ENCODE results near the gene CEP97.

The CEP97 gene

DNA sequence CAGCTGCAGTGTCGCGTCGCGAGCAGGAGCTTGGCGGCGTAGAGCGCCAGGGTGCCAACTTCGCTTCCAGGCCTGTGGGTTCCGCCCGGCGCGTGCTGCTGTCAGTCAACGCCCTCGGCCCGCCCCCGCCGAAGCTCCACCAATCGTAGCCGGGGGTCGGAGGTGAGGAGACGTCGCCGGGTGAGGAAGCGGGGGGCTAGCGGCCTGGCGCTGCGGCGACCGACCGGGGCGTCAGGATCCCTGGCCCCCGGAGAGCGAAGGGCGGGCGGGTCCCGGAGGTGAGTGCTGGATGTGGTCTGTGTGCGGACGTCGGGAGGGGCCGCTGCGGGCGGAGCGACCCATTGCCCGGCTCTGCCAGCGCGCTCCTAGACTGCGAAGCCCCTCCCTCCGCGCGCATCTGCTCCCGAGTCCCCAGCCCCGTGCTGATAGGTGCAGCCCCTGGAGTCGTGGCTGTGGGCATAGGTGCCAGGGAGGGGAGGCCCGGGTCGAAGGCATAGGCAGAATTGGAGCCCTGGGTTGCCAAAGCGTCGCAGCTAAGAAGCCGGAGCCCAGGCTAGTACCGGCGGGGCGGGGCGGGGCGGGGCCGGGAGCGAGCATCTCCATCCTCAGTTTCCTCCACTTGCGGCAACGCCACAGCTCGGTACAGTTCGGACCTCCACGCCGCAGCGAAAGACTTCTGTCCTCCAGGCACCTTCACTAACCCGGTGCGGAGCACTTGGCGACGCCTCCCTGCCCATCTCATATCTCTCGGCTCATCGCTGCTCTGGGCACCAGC lies 54.8 kb downstream of the CEP97 start, which contains the start of gene NXPE3:
NXPE3 (plus strand) TSS at position 165 of the 775 bp plus-strand sequence. CDS start 6,386 bp downstream, outside the sequence.
- Histone ChIP-seq H3K27me3 (ENCODE audit: insufficient read depth, low read length, poor library complexity) (no peaks in the 10 kb centered on the region), H3K27ac (ENCODE audit: low read length) (peak within 1 kb of the TSS; percentile 90), H3K79me2 (ENCODE audit: insufficient read depth, low read length) (peaks cover 28% of the 10 kb centered on the region), H3K36me3 (ENCODE audit: insufficient read depth, low read length) (peaks cover 15% of the 10 kb centered on the region), H3K4me2 (ENCODE audit: insufficient read depth, low read length) (peak within 1 kb of the TSS; percentile 78), H2AFZ (ENCODE audit: low read depth, low read length) (peak within 1 kb of the TSS; percentile 95), H3K4me3 (ENCODE audit: low read depth in 1 of 2, low read length in 2 of 2) (peak within 1 kb of the TSS; percentile 63 to 66; a peak in 3 of 4 replicates), H4K20me1 (ENCODE audit: insufficient read depth, low read length) (peaks cover 3% of the 10 kb centered on the region; the same call in 1 of the 2 replicates), H3K9ac (ENCODE audit: low read depth, low read length) (peak within 1 kb of the TSS; percentile 65), H3K4me1 (ENCODE audit: insufficient read depth, low read length) (peaks cover 41% of the 10 kb centered on the region), H3K9me3 (ENCODE audit: insufficient read depth, low read length, severe bottlenecking) (no peaks in the 10 kb centered on the region)
- DNase-seq (peak; percentile 95), ATAC-seq (ENCODE audit: insufficient read depth, low read depth) (peak; percentile 92)
- no peak for TF ChIP-seq EZH2 (IDR thresholded peaks at IDR 0.05; ENCODE audit: borderline replicate concordance, low read depth, low read length, severe bottlenecking)
- TF ChIP-seq, protein P1, sequence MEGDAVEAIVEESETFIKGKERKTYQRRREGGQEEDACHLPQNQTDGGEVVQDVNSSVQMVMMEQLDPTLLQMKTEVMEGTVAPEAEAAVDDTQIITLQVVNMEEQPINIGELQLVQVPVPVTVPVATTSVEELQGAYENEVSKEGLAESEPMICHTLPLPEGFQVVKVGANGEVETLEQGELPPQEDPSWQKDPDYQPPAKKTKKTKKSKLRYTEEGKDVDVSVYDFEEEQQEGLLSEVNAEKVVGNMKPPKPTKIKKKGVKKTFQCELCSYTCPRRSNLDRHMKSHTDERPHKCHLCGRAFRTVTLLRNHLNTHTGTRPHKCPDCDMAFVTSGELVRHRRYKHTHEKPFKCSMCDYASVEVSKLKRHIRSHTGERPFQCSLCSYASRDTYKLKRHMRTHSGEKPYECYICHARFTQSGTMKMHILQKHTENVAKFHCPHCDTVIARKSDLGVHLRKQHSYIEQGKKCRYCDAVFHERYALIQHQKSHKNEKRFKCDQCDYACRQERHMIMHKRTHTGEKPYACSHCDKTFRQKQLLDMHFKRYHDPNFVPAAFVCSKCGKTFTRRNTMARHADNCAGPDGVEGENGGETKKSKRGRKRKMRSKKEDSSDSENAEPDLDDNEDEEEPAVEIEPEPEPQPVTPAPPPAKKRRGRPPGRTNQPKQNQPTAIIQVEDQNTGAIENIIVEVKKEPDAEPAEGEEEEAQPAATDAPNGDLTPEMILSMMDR (IDR thresholded peaks at IDR 0.05; ENCODE audit: borderline replicate concordance, extremely low read depth, low read length, poor library complexity, severe bottlenecking) = no peak

DNA sequence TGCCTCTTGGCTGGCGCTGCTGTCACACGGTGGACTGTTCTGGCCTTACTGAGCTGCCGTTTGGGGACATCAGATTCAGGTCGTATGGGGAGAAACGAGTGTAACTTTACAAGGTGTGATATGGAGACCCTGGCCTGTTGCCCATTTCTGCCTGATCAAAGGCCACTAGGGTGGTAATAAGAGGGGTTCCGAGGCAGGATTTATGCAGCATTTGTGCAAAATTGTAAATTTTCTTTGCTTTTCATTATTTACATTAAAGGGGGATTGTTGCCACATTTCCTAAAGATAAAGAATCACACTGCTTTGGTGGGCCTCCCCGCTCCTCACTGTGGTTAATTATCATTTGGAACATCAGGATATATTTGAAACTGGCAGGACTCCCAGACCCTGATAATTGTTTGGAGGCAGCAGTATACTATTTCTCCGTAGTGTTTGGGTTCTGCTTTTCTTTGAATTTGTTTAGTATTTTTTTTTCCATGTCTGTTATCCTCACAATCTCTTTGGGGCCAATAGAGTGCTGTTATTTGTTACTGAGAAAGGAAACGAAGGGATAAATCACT lies 55.5 kb downstream of the CEP97 start:
- Histone ChIP-seq H3K9ac (ENCODE audit: low read depth, low read length) (peak overlapping the region; percentile 65), H3K4me3 (ENCODE audit: low read depth in 1 of 2, low read length in 2 of 2) (peak overlapping the region; percentile 63 to 66; a peak in 3 of 4 replicates), H3K36me3 (ENCODE audit: insufficient read depth, low read length) (peaks cover 21% of the 10 kb centered on the region), H3K27ac (ENCODE audit: low read length) (peak overlapping the region; percentile 48), H2AFZ (ENCODE audit: low read depth, low read length) (peak overlapping the region; percentile 95), H3K79me2 (ENCODE audit: insufficient read depth, low read length) (peaks cover 28% of the 10 kb centered on the region), H3K27me3 (ENCODE audit: insufficient read depth, low read length, poor library complexity) (no peaks in the 10 kb centered on the region), H3K9me3 (ENCODE audit: insufficient read depth, low read length, severe bottlenecking) (no peaks in the 10 kb centered on the region), H4K20me1 (ENCODE audit: insufficient read depth, low read length) (peaks cover 3% of the 10 kb centered on the region; the same call in 1 of the 2 replicates), H3K4me1 (ENCODE audit: insufficient read depth, low read length) (peaks cover 44% of the 10 kb centered on the region), H3K4me2 (ENCODE audit: insufficient read depth, low read length) (peak overlapping the region; percentile 78)
- no peak for ATAC-seq (ENCODE audit: insufficient read depth, low read depth)
- no peak for DNase-seq
- no peak for TF ChIP-seq EZH2 (IDR thresholded peaks at IDR 0.05; ENCODE audit: borderline replicate concordance, low read depth, low read length, severe bottlenecking)
- TF ChIP-seq, protein P1 (IDR thresholded peaks at IDR 0.05; ENCODE audit: borderline replicate concordance, extremely low read depth, low read length, poor library complexity, severe bottlenecking) = no peak

DNA sequence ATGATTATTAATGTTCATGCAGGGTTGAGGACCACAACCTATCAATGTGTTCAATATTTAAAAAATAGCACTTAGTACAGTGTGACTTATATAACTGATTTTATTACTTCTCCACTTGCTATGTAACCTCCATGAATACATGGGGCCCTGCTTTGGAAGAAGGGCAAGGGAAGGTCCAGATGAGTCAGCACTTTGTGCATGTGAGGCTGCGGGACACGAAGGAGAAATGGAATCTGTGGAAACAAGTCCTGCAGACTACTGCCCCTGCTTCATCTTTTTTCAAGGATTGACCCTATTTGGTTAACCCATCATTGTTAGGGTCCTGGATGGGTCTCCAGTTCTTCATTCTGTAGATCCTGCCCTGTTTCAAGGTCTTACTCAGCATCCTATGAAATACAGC lies 56.2 kb downstream of the CEP97 start:
- no peak overlapping the region for H2AFZ ChIP-seq (ENCODE audit: low read depth, low read length)
- no peaks in the 10 kb centered on the region for H3K27me3 ChIP-seq (ENCODE audit: insufficient read depth, low read length, poor library complexity)
- H3K4me2 ChIP-seq (ENCODE audit: insufficient read depth, low read length) = peak overlapping the region; percentile 78
- H3K79me2 ChIP-seq (ENCODE audit: insufficient read depth, low read length) = peaks cover 28% of the 10 kb centered on the region
- H3K9me3 ChIP-seq (ENCODE audit: insufficient read depth, low read length, severe bottlenecking) = no peaks in the 10 kb centered on the region
- peaks cover 44% of the 10 kb centered on the region for H3K4me1 ChIP-seq (ENCODE audit: insufficient read depth, low read length)
- ATAC-seq (ENCODE audit: insufficient read depth, low read depth) (no peak), DNase-seq (no peak)
- peak overlapping the region; percentile 65; the same call in 1 of the 2 replicates for H3K9ac ChIP-seq (ENCODE audit: low read depth, low read length)
- no peak for TF ChIP-seq EZH2 (IDR thresholded peaks at IDR 0.05; ENCODE audit: borderline replicate concordance, low read depth, low read length, severe bottlenecking)
- TF ChIP-seq, protein P1 (IDR thresholded peaks at IDR 0.05; ENCODE audit: borderline replicate concordance, extremely low read depth, low read length, poor library complexity, severe bottlenecking) = no peak
- peak overlapping the region; percentile 16; the same call in 1 of the 2 replicates for H3K27ac ChIP-seq (ENCODE audit: low read length)
- H3K36me3 ChIP-seq (ENCODE audit: insufficient read depth, low read length) = peaks cover 29% of the 10 kb centered on the region
- H4K20me1 ChIP-seq (ENCODE audit: insufficient read depth, low read length) = peaks cover 3% of the 10 kb centered on the region; the same call in 1 of the 2 replicates
- H3K4me3 ChIP-seq (ENCODE audit: low read depth in 1 of 2, low read length in 2 of 2) = peak overlapping the region in 1 of 2 experiments; percentile 66; a peak in 2 of 4 replicates

Data from DND-41 (cell line).